ENCODE data around the gene MBLAC1. TPM values are rescaled to one million over a fixed set of nuclear protein-coding genes. Genes with fewer than 3 reads are reported as not detected.
A peak's percentile ranks its signal among the peaks of the same experiment; 100 is the strongest.

The MBLAC1 gene
- total and polyA plus RNA-seq, 10 of the 15 experiments (the other 5 are each of a cell fraction or from before 2014, with no cell fraction given), result 0.24 to 3.2 (median 1.8) TPM; not detected in 1

- no peak for TF ChIP-seq RELB (IDR thresholded peaks at IDR 0.05; ENCODE audit: low read depth)
- no peak for TF ChIP-seq RAD21 (IDR thresholded peaks at IDR 0.05; ENCODE audit: insufficient read depth, low read depth, low read length)
- TF ChIP-seq SMC3 (IDR thresholded peaks at IDR 0.05; ENCODE audit: borderline replicate concordance, low read length), result no peak
- peak in 1 of 2 experiments; percentile 14; a peak in 1 of 4 replicates for TF ChIP-seq EP300 (IDR thresholded peaks at IDR 0.05; ENCODE audit: borderline replicate concordance in 1 of 2, control insufficient read depth in 1 of 2, low read depth in 2 of 2, low read length in 2 of 2)
- no peak for TF ChIP-seq MTA3 (IDR thresholded peaks at IDR 0.05; ENCODE audit: borderline replicate concordance, low read length)
- peak; percentile 54; the same call in 1 of the 2 replicates for TF ChIP-seq RUNX3 (IDR thresholded peaks at IDR 0.05; ENCODE audit: low read length)
- TF ChIP-seq, protein P1, sequence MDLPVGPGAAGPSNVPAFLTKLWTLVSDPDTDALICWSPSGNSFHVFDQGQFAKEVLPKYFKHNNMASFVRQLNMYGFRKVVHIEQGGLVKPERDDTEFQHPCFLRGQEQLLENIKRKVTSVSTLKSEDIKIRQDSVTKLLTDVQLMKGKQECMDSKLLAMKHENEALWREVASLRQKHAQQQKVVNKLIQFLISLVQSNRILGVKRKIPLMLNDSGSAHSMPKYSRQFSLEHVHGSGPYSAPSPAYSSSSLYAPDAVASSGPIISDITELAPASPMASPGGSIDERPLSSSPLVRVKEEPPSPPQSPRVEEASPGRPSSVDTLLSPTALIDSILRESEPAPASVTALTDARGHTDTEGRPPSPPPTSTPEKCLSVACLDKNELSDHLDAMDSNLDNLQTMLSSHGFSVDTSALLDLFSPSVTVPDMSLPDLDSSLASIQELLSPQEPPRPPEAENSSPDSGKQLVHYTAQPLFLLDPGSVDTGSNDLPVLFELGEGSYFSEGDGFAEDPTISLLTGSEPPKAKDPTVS (IDR thresholded peaks at IDR 0.05; ENCODE audit: low read depth, low read length), result no peak
- TF ChIP-seq, protein P2, sequence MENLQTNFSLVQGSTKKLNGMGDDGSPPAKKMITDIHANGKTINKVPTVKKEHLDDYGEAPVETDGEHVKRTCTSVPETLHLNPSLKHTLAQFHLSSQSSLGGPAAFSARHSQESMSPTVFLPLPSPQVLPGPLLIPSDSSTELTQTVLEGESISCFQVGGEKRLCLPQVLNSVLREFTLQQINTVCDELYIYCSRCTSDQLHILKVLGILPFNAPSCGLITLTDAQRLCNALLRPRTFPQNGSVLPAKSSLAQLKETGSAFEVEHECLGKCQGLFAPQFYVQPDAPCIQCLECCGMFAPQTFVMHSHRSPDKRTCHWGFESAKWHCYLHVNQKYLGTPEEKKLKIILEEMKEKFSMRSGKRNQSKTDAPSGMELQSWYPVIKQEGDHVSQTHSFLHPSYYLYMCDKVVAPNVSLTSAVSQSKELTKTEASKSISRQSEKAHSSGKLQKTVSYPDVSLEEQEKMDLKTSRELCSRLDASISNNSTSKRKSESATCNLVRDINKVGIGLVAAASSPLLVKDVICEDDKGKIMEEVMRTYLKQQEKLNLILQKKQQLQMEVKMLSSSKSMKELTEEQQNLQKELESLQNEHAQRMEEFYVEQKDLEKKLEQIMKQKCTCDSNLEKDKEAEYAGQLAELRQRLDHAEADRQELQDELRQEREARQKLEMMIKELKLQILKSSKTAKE (IDR thresholded peaks at IDR 0.05; ENCODE audit: low read depth, poor library complexity, severe bottlenecking), result peak; percentile 4
- TF ChIP-seq, protein P3, sequence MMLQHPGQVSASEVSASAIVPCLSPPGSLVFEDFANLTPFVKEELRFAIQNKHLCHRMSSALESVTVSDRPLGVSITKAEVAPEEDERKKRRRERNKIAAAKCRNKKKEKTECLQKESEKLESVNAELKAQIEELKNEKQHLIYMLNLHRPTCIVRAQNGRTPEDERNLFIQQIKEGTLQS (IDR thresholded peaks at IDR 0.05; ENCODE audit: borderline replicate concordance, extremely low read depth, low read depth, low read length), result no peak
- 0 out of 2 replicates have a peak, but pooled peaks have one; percentile 33 for TF ChIP-seq CHD1 (IDR thresholded peaks at IDR 0.05; ENCODE audit: low read depth, low read length)
- TF ChIP-seq E2F8 (IDR thresholded peaks at IDR 0.05; ENCODE audit: low read depth, partially characterized antibody), result no peak
- no peak for TF ChIP-seq BRCA1 (IDR thresholded peaks at IDR 0.05; ENCODE audit: low read depth, low read length)
- TF ChIP-seq ZZZ3 (IDR thresholded peaks at IDR 0.05; ENCODE audit: control insufficient read depth, insufficient read length, low read depth), result no peak
- peak; percentile 59 for TF ChIP-seq NBN (IDR thresholded peaks at IDR 0.05)
- TF ChIP-seq EGR1 (IDR thresholded peaks at IDR 0.05; ENCODE audit: borderline replicate concordance in 1 of 2, low read depth in 2 of 2, low read length in 2 of 2), result 0 out of 3 replicates have a peak, but pooled peaks of 1 of the 2 experiments have one; percentile 7
- TF ChIP-seq RAD51 (IDR thresholded peaks at IDR 0.05), result peak; percentile 98
- TF ChIP-seq BCL11A (IDR thresholded peaks at IDR 0.05; ENCODE audit: low read depth, low read length), result no peak
These were observed 22.0 kb downstream of the MBLAC1 start, which contains the start of gene LAMTOR4 (continued) for GRCh38 chr7:100148559-100149328.

Data from GM12878 (cell line).